DMS53 treated with DMSO at 0.1 percent for 48 hours (cell line): ENCODE data around the gene RUSF1.

Experiments
- DNase-seq: peaks from one replicate; lab custom pipeline; 2025; ENCODE audit not compliant: unreplicated experiment; lab: John Stamatoyannopoulos, UW

The RUSF1 gene

DNA sequence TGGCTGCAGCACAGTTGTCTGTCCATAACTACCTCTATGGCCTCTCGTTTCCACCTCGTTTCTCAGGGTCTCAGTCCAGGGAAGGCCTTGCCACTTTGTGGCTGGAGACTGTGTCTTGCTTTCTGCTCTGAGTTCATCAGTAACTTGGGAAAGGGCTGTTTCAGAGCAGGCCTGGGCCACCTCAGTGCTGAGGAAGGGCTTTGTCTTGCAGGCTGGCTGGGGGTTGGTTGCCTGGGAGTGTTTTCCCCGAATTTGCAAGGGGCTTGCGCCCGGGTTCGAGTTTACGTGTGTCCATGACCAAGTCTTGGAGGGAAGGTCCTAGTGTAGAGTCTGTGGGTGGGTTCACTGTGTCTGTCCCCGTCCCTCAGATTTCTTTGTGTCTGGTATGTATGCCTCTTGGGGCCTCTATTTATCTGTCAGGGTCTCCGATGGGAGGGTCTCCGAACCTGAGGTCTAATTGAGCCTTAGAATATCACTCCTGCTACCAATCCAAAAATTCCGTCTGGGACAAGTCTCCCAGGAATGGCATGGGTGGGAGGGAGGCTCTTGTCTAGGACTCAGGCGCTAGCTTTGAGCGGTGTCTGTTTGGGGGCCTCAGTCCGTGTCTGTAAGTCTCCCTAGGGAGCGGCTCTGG lies 36.8 kb downstream of the RUSF1 start:
- DNase-seq: no peak

DNA sequence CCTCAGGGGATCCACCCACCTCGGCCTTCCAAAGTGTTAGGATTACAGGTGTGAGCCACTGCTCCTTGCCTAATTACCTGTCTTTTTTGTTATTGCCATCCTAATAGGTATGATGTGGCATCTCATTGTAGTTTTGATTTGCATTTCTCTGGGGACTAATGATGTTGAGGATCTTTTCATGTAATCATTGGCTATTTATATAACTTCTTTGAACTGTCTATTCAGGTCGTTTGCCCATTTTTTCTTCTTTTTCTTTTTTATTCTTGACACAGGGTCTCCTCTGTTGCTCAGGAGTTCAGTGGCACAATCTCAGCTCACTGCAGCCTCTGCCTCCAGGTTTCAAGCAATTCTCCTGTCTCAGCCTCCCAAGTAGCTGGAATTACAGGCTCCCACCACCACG lies 37.6 kb downstream of the RUSF1 start:
- no peak for DNase-seq

DNA sequence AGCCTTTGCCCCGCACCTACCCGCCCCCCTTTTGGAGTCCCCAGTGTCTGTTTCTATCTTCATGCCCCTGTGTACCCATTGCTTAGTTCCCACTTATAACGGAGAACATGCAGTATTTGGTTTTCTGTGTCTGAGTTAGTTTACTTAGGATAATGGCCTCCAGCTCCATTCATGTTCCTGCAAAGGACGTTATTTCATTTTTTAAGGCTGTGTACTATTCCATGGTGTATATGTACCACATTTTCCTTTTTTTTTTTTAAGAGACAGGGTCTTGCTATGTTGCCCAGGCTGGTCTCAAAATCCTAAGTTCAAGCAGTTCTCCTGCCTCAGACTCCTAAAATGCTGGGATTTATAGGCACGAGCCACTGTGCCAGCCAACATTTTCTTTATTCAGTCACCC lies 40.3 kb downstream of the RUSF1 start:
- DNase-seq: no peak

DNA sequence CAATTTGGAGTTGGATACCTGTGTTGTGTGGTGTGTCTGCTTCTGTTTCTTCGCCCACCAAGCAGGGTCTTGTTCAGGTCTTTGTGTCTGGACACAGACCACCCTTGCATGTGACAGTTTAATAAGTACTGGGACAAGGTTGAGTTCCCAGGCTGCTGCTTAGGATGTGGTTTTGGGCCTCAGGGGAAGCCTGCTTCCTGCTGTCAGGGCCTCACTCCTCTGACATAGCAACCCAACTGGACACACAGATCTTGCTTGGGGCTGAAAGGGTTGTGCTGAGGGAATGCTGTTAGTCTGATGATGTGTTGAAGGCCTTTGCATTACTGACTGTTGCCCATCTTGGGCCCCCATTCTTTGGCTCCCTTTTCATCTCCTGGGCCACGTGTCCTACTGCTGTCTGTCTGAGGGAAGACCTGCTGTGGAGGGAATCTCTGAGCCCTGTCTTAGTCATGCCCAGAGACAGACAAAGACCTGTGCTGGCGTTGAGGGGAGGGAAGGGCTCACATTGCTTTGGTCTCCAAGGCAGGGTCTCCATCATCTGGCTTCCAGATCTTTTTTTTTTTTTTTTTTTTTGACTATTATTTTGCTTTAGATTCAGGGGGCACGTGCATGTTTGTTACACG lies 40.9 kb downstream of the RUSF1 start:
- DNase-seq: no peak

DNA sequence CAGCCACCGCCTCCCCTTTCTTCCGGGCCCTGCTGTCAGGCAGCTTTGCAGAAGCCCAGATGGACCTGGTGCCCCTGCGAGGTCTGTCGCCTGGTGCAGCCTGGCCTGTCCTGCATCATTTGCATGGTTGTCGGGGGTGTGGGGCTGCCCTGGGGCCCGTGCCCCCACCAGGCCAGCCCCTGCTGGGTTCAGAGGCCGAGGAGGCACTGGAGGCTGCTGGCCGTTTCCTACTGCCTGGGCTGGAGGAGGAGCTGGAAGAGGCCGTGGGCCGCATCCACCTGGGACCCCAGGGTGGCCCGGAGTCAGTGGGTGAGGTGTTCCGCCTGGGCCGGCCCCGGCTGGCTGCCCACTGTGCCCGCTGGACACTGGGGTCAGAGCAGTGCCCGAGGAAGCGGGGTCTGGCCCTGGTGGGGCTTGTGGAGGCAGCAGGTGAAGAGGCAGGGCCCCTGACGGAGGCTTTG lies 41.8 kb downstream of the RUSF1 start:
- DNase-seq: no peak

DNA sequence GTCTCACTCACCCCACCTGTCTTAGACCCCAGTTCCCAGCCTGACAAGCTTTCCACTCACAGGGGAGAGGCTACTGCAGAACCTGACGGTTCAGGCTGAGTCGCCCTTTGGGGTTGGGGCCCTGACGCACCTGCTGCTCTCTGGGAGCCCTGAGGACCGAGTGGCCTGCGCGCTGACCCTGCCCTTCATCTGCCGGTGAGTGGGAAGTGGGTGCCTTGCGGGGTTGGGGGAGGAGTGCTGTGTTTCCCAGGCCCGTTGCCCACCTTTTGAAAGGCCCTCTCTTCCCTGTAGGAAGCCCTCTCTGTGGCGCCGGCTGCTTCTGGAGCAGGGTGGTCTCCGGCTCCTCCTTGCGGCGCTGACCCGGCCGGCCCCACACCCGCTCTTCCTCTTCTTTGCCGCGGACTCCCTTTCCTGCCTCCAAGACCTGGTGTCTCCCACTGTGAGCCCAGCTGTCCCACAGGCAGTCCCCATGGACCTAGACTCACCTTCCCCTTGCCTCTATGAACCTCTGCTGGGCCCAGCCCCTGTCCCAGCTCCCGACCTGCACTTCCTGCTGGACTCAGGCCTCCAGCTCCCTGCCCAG lies 42.3 kb downstream of the RUSF1 start:
- DNase-seq: no peak

DNA sequence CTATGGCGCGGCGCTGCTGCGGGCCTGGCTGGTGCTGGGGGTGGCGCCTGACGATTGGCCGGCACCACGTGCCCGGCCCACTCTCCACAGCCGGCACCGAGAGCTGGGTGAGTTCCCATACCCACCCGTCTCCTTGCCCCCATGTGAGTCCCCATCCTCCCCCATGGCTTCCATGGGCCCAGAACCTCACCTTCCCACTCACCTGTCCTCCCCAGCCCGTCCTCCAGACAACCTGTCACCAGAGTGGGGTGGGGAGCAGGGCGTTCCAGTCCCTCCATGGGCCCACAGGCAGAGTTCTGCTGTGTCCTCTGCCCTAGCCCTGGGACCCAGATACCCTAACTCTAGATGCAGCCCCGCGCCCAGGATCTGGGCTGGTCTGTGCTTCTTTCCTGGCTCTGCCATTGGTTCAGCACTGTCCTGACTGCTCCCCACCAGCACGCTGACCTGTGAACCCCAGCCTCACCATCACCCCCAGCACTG lies 43.4 kb downstream of the RUSF1 start:
- no peak for DNase-seq

DNA sequence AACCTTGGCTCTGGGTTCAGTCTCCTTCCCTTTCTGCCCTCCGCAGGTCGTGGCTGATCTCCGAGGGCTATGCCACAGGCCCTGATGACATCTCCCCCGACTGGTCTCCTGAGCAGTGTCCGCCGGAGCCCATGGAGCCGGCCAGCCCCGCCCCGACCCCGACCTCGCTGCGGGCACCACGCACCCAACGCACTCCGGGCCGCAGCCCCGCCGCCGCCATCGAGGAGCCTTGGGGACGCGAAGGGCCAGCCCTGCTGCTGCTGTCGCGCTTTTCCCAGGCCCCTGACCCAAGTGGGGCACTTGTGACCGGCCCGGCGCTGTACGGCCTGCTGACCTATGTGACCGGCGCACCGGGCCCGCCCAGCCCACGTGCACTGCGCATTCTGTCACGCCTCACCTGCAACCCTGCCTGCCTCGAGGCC lies 43.8 kb downstream of the RUSF1 start:
- DNase-seq: no peak

DNA sequence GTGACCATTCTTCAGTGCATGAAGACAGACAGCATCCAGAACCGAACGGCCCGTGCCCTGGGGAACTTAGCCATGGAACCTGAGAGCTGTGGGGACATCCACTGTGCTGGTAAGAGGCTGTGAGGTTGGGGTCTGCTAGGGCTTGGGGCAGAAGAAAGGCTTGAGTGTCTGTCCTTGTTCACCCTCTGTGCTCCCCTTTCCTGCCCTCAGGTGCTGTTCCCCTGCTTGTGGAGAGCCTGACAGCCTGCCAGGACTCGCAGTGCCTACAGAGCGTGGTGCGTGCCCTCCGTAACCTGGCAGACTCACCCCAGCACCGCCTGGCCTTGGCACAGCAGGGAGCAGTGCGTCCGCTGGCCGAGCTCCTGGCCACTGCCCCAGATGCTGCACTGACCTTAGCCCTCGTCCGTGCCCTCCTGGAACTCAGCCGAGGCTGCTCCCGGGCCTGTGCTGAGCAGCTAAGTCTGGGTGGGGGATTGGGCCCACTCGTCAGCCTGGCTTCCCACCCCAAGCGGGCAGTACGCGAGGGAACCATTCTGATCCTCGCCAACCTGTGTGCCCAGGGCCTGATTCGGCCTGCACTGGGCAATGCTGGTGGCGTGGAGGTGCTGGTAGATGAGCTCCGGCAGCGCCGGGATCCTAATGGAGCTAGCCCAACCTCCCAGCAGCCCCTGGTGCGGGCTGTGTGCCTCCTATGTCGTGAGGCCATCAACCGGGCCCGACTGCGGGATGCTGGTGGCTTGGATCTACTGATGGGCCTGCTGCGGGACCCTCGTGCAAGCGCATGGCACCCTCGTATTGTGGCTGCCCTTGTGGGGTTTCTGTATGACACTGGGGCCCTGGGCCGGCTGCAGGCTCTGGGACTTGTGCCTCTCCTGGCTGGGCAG lies 46.0 kb downstream of the RUSF1 start:
- no peak for DNase-seq

DNA sequence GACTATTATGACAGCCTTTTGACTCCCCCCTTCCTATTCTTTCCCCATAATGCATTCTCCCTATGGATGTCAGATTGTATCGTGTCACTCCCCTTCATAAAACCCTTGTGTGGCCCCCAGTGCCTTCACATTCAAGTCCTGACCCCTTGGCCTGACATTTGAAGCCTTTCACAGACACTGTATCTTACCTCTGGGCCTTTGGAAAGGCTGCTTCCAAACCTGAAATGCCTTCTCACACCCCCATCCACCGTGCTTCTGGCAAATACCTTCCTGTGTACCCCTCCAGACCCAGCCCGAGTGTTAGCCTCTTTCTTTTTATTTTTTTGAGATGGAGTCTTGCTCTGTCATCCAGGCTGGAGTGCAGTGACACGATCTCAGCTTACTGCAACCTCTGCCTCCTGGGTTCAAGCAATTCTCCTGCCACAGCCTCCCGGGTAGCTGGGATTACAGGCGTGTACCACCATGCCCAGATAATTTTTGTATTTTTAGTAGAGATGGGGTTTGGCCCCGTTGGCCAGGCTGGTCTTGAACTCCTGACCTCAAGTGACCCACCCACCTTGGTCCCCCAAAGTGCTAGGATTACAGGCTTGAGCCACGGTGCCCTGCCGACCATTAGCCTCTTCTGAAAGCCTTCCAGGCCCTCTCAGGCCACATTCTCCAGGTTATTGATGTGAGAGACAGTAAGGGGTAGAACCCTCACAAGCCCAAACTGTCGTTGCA lies 46.8 kb downstream of the RUSF1 start:
- DNase-seq: no peak

DNA sequence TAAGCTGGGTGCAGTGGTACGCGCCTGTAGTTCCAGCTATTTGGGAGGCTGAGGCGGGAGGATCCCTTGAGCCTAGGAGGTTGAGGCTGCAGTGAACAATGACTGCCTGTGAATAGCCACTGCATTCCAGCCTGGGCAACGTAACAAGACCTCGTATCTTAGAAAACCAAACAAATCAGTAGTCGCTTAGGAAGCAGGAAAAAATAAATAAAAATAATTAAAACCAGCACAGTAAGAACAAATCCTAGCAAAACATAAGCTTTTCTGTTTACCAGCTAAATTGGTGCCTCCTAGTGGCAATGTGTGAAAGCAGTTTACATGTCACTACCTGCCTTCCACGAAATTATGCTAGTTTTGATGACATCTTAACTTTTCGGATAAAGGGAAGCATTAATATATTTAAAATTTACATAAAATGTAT lies 47.6 kb downstream of the RUSF1 start:
- DNase-seq: no peak

DNA sequence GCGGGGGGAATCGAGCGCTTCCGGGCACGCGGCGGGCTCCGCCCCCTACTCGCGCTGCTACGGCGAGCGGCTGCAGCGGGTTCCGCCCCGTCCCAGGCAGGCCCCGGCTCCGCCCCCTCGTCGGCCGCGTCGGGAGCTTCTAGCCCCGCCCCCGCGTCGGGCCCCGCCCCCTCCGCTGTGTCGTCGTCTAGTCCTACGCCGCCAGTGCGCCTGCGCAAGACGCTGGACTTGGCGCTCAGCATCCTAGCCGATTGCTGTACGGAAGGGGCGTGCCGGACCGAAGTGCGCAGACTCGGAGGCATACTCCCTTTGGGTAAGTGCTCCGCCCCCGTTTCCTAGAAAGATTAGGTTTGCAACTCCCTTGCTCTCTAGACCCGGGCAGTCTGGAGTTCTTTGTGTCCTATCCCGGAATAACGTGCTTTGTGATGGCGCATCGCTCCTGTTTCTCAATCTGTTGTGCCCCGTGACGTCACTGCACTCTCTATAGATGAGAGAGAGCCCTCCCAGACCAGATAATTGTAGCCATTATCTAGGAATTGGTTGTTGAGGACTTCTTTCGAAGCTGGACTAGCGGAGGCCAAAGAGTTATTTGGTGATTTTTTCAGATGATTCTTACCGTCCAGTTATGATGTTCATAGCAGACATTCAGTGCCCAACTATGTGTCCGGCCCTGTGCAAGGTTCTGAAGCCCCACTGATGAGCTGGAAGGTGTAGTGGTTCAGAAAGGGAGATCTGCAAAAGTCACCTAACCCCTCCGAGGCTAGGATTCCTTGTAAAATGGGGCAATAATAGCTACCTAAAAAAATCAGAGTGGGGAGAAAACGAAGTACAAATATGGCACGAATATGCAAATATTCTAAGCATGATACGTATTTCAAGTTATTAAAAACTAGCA lies 48.3 kb downstream of the RUSF1 start:
- peak; percentile 95 for DNase-seq

DNA sequence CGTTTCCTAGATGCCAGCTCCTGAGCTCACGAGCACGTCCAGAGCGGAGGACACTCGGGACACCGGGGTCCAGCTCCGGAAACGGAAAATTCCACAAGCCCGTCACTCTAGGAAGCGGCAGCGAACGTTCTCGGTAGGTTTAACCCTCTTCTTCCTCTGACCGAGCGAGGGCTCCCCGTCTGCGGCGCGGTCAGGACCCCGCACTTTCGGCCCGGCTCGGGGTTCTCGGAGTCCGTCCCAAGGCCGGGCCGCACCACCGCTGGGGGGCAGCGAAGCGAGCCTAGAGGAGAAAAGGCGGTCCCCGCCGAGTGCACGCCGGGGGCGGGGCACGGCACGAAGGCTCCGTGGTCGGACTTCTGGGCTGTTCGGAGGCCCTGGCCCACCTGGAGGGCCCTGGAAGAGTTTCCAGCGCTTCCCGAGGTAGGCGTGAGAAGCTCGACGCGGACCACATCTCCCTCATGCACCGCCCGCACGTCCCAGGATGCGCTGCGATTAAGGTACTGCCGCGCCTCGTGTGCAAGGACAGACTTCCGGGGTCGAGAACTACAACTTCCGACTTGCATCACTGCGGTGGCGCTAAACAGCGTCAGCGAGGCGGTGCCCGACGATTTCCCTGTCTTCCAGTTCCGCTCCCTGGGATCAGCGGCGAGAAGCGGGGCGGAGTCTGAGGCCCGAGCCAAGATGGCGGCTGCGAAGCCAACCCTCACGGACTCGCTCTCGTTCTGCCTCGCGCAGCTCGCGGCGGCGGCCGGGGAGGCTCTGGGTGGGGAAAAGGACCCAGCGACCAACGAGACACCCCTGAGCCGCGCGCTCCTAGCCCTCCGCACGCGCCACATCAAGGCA lies 49.1 kb downstream of the RUSF1 start, which contains the start of gene ARMC5:
TSS of gene ARMC5 (plus strand) at position 658 of the 843 bp plus-strand sequence. CDS start at position 682, 24 bp downstream.
- peak; percentile 88 for DNase-seq

DNA sequence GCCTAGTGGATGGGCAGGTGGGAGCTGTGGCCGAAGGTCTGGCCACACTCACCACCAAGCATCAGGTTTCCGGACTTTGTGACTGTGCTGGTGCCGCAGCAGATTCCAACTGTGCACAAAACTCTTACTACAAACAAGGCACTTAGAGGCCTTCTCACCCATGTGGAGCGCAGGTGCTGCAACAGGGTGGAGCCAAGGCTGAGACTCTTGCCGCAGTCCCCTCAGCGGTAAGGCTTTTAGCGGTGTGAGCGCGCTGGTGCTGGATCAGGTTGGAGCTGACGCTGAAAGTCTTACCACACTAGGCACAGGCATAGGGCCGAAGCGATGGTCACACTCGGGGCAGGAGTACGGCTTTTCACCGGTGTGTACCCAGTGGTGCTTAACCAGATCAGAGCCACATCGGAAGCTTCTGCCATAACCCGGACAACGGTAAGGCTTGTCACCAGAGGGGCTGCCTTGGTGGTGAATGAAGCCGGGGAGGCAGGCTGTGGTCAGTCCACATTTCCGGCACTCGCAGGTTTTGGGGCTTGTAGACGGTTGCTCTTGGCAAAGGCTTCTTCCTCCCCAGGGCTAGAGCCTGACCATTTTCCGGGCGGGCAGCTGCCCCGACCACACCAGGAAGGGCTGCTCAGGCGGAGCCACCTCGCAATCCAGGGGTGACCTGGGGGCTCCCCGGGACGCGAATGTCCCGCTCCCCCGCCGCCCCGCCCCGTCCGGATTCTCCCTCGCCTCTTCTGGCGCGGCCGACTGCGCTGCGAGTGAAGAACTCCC lies 49.9 kb downstream of the RUSF1 start:
- peak; percentile 25 for DNase-seq

DNA sequence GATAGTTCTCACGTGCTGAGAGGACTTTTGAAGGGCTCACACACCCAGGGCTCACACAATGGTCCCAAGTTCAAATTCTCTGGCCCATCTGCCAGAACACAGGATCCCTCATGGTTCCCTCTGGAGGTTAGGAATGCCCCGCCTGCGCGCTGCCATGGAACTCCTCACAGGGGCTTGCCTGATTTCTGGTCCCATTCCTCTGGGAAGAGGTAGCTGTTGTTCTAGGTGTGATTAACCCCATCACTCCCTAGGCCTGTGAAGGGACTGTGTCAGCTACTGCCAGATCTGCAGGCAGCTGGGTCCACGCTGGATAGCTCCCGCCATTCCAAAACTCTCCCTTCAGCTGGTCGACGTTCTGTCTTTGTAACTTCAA lies 51.2 kb downstream of the RUSF1 start:
- DNase-seq: no peak

DNA sequence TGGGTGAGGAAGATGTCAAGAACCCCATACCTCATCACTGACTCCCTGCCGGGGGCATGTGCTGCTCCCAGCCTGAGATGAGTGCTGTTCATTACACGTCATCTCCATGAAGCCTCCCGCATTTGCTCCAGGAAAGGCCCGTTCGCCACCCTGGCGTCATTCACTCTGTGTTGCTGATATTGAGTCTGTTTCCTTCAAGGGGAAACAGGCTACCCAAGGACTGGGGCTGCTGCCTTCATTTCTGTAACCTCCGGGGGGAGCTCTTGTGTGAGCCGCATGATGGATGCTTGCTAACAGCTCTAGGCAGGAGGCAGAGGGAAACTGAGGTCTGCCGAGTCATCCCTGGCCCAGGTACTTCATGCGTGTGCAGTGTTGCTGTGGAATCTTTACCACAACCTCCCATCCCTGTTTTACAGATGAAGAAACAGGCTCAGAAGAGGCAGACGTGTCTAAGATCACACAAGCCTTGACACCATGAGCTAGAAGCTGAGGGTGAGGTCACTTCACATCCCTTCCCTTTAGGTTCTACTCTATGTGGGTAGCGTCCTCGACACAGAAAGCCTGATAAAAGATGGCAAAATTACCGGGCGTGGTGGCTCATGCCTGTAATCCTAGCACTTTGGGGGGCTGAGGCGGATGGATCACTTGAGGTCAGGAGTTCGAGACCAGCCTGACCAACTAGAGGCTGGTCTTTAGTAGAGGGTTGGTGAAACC lies 52.4 kb downstream of the RUSF1 start:
- no peak for DNase-seq
